ENCODE results near the gene CPN1. TPM values are rescaled to one million over a fixed set of nuclear protein-coding genes. Genes with fewer than 3 reads are reported as not detected.

The CPN1 gene
- total and polyA plus RNA-seq, 2 of the 8 experiments (the other 6 are each of a cell fraction or from before 2014, with no cell fraction given): 0.15 to 0.20 TPM

DNA sequence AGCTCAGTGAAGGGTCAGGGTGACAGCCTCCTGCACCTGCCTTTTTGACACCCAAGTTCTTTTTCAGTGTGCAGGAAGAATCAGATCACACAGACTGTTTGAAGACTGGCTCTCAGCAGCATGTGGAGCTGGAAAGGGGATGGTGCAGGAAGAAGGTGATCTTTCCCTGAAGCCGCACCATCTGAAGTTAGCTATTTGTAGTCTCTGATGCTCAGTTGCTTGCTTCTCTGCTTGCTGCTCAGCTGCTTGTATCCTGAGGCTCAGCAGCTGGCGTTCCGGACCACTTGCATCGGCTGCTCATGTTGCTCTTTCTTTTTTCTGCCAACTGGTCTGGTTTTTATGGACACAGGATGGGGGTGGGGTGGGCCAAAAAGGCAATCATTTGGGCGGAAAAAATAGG is 56.1 kb downstream of the CPN1 start:
- DNase-seq (ENCODE audit: low read depth in 1 of 2, low spot score in 2 of 2) (no peak), FAIRE-seq (no peak)
- H3K23me2 ChIP-seq (ENCODE audit: low read depth, low read length): no peaks in the 10 kb centered on the region
- H3K79me1 ChIP-seq (ENCODE audit: low read depth, low read length): no peaks in the 10 kb centered on the region
- H2BK120ac ChIP-seq (replicated peaks; ENCODE audit: low read depth, low read length): no peak overlapping the region
- H3K14ac ChIP-seq (ENCODE audit: insufficient read length): no peak overlapping the region
- no peak for TF ChIP-seq BRCA1 (IDR thresholded peaks at IDR 0.05; ENCODE audit: low read depth, low read length)
- H3K4ac ChIP-seq (replicated peaks; ENCODE audit: insufficient read length, low read depth, low read length): no peak overlapping the region
- H3K27me3 ChIP-seq (replicated peaks in 1 of 4; ENCODE audit: control insufficient read depth in 3 of 4, extremely low read depth in 1 of 4, insufficient read depth in 3 of 4, low read length in 3 of 4): no peaks in the 10 kb centered on the region
- no peak overlapping the region for H2BK20ac ChIP-seq (ENCODE audit: low read length)
- no peaks in the 10 kb centered on the region for H3K36me3 ChIP-seq (ENCODE audit: control insufficient read depth in 2 of 4, insufficient read depth in 4 of 4, low read length in 3 of 4)
- H3K4me2 ChIP-seq (ENCODE audit: insufficient read depth in 1 of 2, low read depth in 2 of 2, low read length in 2 of 2): no peak overlapping the region
- no peak overlapping the region for H2AK5ac ChIP-seq (ENCODE audit: low read depth, low read length)
- H3K18ac ChIP-seq (ENCODE audit: extremely low read depth, low read length): no peak overlapping the region
- no peak overlapping the region for H2AFZ ChIP-seq (ENCODE audit: low read length)
- no peak overlapping the region for H2BK15ac ChIP-seq (ENCODE audit: low read length)
- H4K8ac ChIP-seq (ENCODE audit: extremely low read depth, insufficient read depth, low read length): no peak overlapping the region
- H4K5ac ChIP-seq (ENCODE audit: insufficient read length, low read depth, low read length): no peak overlapping the region
- H3K79me2 ChIP-seq (ENCODE audit: control insufficient read depth in 1 of 2, insufficient read depth in 2 of 2, low read length in 2 of 2): no peaks in the 10 kb centered on the region
- peaks cover 13 to 14% of the 10 kb centered on the region in 2 experiments for H3K9me3 ChIP-seq (ENCODE audit: insufficient read depth in 2 of 2, low read depth in 1 of 2, low read length in 1 of 2)
- no peak overlapping the region for H3K4me3 ChIP-seq (ENCODE audit: extremely low read depth in 1 of 4, insufficient read depth in 2 of 4, low read depth in 3 of 4, low read length in 4 of 4)
- H4K20me1 ChIP-seq (replicated peaks in 1 of 2; ENCODE audit: control insufficient read depth in 1 of 2, insufficient read depth in 2 of 2, low read length in 2 of 2): no peaks in the 10 kb centered on the region
- H2BK12ac ChIP-seq (ENCODE audit: low read depth, low read length): no peak overlapping the region
- no peak overlapping the region for H3K27ac ChIP-seq (ENCODE audit: low read depth, low read length)
- H2BK5ac ChIP-seq (ENCODE audit: low read depth, low read length): no peak overlapping the region
- no peak overlapping the region for H3K56ac ChIP-seq (replicated peaks; ENCODE audit: insufficient read length, low read depth, low read length)
- no peak overlapping the region for H3K23ac ChIP-seq (ENCODE audit: insufficient read length)
- H3K4me1 ChIP-seq (replicated peaks in 1 of 4; ENCODE audit: control insufficient read depth in 3 of 4, insufficient read depth in 4 of 4, low read length in 3 of 4): peaks cover 0 to under 1% (median 0%) of the 10 kb centered on the region in 4 experiments; a peak in 2 of 7 replicates
- WGBS, 2 experiments (ENCODE audit: extremely low coverage in 1 of 2, insufficient coverage in 1 of 2, insufficient read length in 1 of 2, insufficient replicate concordance in 2 of 2, low coverage in 1 of 2, low lambda C conversion rate in 2 of 2, missing lambda C conversion rate in 1 of 2): 88% methylated on average over 5 of the region's 5 CpGs; no CpG with 5 or more reads in 1 of the 2 experiments
- ChIA-PET CTCF (ENCODE audit: partially characterized antibody) (interaction anchor here (0.6 to 6.0 kb wide), 5 partner anchors 17 to 233 kb away, joined by 3 to 37 read pairs (median 4); partner anchors contain the start of gene DNMBP), POLR2A (ENCODE audit: partially characterized antibody) (interaction anchor here (1.0 kb wide), 1 partner anchor 112 kb away, joined by 3 read pairs; no protein-coding TSS in a partner anchor)
- no peak overlapping the region for H3K9ac ChIP-seq (replicated peaks in 1 of 4; ENCODE audit: extremely low read depth in 1 of 4, low read depth in 3 of 4, low read length in 3 of 4)
- no peak overlapping the region for H4K91ac ChIP-seq (replicated peaks; ENCODE audit: insufficient read length, low read length)
